GM21515 (cell line): Measurements from ENCODE around the gene RND1.
"Not testable (repeated sequence)": the region's sequence is repeated elsewhere in the genome, so short reads cannot be mapped to it uniquely, and the experiment has no call there.

Experiments used
- ATAC-seq: cut with Tn5 transposase; IDR thresholded peaks from one replicate; pipeline ENCODE4 v1.9.1; 2021; ENCODE audit not compliant: unreplicated experiment

Gene RND1

DNA sequence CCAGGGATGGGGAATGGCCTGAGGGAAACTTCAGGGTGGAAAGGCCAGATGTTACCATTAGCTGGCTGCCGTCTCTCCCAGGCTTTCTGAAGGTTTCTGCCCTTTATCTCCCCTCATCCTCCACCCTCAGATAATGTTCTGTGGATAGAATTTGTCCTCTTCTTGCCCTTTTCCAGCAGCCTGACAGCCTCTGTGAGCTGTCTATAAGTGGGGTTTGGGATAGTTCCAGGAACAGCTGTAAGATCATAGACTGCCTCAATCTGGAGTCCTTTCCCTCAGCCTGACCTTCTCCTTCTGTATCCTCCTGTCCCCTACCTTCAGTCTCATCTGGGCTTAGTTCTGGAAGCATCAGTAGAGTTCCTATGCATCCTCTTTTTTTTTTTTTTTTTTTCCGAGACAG lies 2.8 kb upstream of the RND1 start:
- ATAC-seq: no peak

GRCh38 chr12:48866052-48866711 lies 512 bp upstream of the RND1 start:
- ATAC-seq: peak; percentile 35

DNA sequence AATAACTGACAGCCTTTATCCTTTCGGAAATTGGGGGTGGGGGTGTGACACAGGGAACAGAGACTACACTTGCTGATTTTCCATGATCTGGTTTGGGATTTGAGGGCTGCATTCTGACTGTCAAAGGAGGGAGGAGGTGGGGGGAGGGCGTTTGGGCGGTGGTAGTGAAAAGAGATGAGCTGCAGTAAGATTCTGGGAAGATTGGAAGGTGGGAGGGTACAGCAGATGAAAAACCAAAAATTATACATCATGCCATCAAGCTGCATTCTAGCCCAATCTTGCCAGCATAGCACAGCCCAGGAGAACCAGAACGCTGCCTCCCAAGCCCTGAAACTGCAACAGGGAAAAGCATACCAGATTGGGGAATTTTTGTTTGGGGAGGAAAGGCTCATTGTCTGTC lies 2.4 kb downstream of the RND1 start:
- no peak for ATAC-seq

GRCh38 chr12:48862760-48863159 lies 2.9 kb downstream of the RND1 start:
- ATAC-seq: no peak

GRCh38 chr12:48861111-48861510 lies 4.6 kb downstream of the RND1 start:
- ATAC-seq: no peak

- ATAC-seq: not testable (repeated sequence)
Measured at GRCh38 chr12:48860236-48860635, 5.4 kb downstream of the RND1 start.

GRCh38 chr12:48859607-48860006 lies 6.1 kb downstream of the RND1 start:
- no peak for ATAC-seq

- ATAC-seq: no peak
Measured at GRCh38 chr12:48858043-48858442, 7.6 kb downstream of the RND1 start.

DNA sequence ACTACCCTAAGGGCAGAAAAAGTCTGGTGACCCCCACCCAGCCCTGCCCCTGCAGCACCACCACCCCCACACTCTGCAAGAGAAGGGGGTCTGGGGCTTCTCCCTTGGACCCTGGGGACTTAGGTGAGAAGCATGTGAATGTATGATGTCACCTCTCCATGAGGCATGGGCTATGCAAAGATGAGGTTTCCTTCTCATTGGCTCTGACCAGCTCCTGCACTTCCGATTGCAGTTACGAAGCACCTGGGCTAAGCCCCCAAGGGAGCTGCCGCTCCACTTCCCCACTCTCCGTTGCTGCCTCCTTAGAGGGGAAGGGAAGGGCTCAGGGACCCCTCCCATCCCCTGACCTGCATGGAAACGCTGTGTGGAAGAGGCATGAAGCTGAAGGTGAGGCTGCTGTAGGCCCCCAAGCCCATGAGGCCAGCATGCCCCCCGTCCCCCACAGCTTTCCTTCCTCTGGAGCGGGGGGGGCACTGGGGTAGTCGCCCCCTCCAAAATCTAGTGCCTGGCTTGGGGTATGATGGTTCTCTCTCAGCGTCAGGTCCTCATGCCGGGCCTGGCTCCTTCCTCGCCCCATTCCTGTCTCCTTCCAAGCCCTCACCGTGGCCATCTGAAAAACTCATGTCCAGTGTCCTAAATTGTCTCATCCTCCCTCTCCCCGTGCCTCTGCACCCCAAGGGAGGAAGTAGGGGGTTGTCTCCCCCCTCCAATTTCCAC lies 8.2 kb downstream of the RND1 start:
- ATAC-seq: no peak

GRCh38 chr12:48856379-48856778 lies 9.3 kb downstream of the RND1 start:
- ATAC-seq: no peak

- ATAC-seq: not testable (repeated sequence)
Measured at GRCh38 chr12:48854932-48855331, 10.7 kb downstream of the RND1 start.

DNA sequence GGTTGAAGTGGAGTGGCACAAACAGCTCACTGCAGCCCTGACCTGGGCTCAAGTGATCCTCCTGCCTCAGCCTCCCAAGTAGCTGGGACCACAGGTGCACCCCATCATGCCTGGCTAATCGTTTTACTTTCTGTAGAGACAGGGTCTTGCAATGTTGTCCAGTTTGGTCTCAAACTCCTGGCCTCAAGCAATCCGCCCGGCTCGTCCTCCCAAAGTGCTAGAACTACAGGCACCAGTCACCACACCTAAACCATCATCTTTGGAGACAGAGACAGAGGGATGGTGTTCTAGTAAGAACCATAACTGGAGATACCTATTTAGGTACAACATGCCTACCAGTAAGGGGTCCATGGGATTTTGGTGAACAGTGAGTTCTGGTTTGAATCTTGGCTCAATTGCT lies 11.2 kb downstream of the RND1 start:
- no peak for ATAC-seq

DNA sequence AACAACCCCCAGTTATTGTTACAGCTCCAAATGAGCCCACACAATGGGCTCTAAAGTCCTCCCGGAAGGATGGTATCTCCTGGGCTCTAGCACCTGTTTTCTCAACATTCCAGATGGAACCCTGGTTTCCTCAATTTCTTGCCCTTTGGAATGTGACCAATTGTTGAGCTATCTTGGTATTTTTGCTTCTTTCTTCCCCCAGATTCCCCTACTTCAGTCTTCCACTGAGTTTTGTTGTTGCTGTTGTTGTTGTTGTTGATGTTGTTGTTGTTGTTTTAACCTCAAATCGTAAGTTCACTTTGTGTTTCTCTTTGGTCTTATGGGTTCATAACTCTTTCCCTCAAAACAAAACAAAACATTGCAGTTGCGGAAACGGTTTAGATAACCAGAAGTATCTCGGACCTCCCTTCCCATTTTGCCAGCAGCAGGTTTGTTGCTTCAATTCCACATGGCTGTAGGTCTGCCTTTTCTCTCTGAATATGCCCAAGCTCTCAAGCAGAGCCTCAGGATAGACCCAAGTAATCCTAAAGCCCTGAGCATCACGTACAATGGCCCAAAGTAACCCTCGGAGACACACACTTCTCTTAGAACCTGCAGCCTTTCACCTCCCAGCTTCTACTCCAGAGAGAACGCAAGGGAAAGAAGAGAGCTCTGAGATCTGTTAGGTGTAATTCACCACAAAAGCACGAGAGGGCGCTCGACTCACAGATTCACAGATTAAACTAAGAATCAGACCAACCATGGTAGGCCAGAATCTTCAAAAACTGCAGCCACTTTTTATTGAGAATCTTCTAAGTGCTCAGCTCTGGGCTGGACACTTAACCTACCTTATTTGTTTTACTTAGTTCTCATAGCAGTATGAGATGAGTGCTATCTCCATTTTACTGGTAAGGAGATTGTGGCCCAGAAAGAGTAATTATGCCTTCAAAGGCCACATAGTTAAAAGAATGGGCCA lies 12.7 kb downstream of the RND1 start:
- peak; percentile 50 for ATAC-seq

DNA sequence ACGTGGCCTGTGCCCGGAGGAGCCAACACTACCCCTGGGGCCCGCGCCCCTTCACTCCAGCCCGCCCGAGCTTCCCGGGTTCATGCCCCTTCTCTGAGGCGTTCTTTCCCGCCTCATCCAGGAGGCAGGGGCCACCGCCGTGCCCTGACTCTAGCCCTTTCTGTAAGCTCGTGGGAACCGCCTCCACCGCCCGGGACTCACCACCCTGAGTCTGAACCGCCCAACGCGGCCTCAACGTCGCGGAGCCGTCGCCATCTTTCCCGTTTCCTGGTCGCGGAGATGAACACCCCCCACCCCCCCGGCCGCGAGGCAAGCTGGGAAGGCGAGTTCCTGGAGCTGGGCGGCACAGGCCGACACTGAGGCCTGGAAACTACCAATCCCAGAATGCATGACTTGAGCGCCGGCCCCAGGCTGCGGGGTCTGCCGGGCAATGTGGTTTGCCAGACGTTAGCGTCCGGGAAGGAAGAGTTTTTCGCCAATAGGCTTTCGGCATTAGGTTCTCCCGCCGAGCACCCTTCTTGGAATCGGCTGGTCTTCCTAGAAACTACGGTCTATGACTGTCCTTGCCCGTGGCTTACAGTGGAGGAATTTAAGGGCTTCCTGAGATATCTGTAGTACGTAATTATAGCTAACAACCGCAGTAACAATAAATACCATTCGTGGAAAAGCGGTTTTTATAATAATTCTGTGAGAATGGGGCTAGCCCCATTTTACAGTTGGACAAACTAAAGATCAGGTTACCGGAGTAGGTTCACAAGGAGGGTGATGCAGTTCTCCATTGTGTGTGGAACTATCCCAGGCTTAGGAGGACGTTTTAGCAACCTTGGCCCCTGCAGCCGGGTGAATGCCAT lies 13.6 kb downstream of the RND1 start, which contains the start of gene DDX23:
DDX23 (minus strand) TSS at position 281 of the 851 bp plus-strand sequence. CDS start 6,381 bp downstream, outside the sequence.
- peak; percentile 92 for ATAC-seq

DNA sequence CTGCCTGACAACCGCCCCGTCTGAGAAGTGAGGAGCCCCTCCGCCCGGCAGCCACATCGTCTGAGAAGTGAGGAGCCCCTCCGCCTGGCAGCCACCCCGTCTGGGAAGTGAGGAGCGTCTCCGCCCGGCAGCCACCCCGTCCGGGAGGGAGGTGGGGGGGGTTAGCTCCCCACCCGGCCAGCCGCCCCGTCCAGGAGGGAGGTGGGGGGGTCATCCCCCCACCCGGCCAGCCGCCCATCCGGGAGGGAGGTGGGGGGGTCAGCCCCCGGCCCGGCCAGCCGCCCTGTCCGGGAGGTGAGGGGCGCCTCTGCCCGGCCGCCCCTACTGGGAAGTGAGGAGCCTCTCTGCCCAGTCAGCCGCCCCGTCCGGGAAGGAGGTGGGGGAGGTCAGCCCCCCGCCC lies 23.6 kb downstream of the RND1 start:
- not testable (repeated sequence) for ATAC-seq

- ATAC-seq: no peak
Measured at GRCh38 chr12:48838048-48838447, 27.6 kb downstream of the RND1 start.

DNA sequence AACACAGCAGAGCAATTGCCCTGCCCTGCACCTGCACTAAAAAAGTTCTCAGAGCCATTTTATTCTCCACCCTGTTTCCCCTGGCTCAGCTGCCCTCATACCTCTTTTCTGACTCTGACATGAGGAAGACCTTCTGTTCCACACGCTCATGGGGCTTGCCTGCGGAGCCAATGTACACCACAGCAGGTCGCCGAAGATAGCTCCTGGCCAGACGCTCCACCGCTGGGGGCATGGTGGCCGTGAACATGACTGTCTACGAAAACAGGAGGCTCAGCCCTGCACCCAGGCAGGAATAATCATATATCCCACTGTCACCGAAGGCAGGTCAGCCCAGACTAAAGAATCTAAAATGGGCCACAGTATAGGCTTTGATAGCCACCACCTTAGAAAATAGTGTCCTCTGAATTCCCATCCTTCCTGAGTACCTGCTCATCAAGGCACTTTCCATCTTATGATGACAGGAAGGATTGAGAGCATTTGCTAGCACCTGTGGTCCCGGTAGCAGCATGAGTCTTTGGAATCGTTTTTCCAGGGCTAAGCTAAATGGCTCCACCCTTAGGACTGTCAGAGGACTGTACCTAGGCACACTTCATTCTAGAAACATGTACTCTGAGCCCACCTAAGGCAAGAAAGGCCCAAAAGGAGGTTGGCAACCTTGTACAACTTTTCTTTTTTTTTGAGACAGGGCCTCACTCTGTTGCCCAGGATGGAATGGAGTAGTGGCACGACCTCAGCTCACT lies 33.2 kb downstream of the RND1 start:
- no peak for ATAC-seq

DNA sequence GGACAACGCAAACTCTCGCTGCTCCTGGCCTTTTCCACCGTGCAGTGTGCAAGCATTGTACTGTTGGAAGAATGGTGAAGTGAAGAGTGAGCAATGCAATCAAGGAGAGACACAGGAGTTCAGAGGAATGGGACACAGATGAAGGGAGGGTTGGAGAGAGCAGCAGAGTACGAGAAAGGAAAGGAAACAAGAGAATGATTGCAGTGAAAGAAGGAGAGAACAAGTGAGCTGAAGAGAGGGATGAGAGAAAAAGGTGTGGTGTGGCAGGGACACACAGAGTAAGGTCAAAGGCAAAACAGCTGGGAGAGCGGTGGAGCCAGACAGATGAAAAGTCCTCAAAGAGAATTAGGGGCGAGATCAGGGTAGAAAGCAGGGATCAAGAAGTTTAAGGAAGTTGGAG lies 34.4 kb downstream of the RND1 start:
- ATAC-seq: no peak

DNA sequence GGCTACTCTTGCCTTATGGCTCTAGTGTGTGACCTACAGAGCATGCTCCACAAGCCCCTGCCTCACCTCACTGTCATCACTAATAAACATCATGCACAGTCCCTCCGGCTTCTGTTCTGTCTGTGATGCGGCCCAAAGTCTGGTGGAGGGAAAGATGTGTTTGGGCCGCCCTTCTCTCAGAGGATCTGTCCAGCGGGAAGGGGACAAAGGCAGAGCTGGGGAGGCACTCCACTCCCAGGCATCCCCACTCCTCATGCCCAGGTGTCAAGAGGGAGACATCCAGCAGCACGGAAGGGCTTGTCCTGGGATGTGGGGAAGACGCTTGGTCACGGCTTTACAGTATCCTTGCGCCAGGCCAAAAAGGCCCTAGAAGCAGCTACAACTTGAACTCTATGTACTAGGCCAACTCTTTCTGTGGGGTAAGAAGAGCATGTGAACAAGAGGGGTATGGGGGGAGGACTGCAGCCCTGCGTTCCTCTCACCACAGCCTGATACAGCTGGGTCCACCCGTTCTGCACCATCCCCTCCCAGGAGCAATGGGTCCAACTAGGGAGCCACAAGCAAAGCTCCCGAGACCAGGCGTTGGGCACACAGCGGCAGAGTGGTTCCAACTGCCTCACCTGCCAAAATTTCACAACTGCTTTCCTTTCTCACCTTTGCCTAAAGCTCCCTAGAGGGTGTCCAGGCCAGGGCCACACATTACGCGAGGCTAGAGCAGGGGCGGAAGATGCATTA lies 36.7 kb downstream of the RND1 start:
- ATAC-seq: no peak
